NCI-H2107 treated with DMSO at 0.1 percent for 48 hours (cell line): ENCODE measurements around the gene TXNDC15.
"Not testable (repeated sequence)": the region's sequence is repeated elsewhere in the genome, so short reads cannot be mapped to it uniquely, and the experiment has no call there.

Experiments
- DNase-seq: peaks from one replicate; lab custom pipeline; 2025; ENCODE audit not compliant: unreplicated experiment; lab: John Stamatoyannopoulos, UW

TXNDC15 gene, protein sequence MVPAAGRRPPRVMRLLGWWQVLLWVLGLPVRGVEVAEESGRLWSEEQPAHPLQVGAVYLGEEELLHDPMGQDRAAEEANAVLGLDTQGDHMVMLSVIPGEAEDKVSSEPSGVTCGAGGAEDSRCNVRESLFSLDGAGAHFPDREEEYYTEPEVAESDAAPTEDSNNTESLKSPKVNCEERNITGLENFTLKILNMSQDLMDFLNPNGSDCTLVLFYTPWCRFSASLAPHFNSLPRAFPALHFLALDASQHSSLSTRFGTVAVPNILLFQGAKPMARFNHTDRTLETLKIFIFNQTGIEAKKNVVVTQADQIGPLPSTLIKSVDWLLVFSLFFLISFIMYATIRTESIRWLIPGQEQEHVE

DNA sequence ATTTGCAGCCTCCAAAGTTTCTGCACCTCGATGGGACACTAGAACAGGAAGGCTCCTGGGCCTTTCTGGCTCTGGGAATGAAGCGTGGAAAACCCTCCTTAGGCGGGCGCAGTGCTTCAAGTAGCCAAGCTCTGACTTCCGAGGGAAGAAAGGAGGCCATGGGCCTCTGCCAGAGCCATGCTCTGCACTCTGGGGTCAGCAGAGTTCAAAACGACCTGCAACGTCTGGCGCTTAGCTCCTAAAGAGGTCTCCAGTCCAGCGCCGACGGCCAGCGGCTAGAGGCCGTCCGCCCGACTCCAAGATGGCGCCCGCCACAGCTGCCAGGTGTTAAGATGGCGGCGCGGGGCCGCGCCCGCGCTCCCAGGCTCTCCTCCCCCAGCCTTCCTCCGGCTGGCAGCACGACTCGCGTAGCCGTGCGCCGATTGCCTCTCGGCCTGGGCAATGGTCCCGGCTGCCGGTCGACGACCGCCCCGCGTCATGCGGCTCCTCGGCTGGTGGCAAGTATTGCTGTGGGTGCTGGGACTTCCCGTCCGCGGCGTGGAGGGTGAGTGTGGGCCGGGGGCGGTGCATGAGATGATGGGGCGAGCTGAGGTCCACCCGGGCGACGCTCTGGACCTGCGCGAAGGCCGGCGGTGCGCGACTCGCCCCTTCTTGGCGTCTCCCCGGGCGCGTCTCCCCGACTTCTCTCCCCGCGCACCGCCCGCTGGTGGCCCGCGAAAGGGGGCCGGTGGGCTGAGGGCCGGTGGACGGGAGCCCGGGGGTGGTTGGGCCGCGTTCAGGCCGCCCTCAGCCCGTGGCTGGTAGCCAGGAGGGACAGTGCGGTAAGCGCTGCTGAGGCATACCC is at the start of gene TXNDC15:
Gene TXNDC15, plus strand, starts transcription at position 385 of the 844 bp plus-strand sequence. Its CDS starts 57 bp downstream, at position 442.
- DNase-seq: peak; percentile 55

DNA sequence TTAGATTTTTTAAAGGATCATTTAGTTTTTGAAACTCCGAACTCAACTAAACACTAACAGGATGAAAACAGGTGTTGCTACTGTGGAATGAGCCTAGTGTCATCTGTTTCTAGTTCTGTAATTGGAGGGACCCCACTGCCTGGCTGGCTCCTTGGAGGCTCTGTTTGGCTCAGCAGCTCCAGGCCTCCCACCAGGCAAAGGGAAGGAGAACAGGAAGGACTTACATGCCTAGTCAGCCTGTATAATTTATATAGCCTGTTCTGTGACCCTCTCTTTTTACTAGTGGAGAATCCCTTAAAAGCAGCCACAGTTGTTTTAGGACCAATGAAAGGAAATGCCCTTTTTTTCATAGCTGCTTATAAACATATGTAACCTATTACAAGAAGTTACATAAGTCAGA is 49.5 kb upstream of the TXNDC15 start:
- no peak for DNase-seq

DNA sequence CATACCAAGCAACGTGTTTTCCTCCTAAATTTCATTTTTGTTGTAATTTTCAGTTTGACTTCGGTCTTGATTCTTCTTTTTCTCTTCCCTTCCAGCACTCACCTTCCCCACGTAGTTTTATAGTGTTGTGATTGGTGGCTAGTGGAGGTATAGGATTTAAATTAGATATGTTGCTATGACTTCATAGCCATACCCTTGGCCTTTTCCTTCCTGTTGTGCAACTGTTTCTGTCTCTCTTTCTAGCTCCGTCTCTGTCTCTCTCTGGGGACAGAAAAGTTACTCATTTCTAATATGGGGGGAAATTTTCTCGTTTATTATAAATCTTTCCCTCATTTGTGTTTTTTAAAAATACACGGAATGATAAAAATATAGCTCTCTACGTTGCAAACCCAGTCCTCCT is 49.0 kb upstream of the TXNDC15 start:
- no peak for DNase-seq

DNA sequence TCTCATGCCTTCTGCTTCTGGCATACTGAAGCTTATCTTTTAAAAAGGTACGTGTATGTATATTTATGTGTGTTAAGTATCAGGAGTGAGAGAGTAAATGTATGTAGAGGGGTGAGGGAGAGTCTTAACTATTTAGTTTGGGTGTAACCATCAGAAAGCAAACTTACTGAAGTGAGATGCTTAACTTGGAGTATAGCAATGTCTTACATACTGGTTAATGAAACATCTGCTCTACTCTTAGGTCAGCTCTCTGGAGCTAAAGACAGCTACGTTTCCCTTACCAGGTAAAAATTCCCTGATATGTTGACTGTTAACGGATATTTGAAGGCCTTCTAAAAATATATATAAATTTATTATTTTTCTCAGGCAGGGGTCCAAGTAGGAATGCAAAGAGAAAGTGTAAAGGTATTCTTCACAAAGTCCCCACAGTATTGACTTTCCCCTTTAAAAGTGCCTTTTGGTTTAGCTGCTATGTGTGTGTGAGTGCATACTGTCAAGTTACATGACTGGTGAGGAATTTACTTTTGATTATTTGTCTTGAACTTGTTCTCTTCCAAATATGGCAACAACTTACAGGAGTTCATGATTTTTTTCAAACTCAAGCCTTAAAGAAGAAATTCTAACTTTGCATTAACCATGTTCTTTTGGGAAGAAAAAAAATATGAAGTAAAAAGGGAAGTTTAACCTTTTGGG is 40.7 kb upstream of the TXNDC15 start:
- DNase-seq: no peak

DNA sequence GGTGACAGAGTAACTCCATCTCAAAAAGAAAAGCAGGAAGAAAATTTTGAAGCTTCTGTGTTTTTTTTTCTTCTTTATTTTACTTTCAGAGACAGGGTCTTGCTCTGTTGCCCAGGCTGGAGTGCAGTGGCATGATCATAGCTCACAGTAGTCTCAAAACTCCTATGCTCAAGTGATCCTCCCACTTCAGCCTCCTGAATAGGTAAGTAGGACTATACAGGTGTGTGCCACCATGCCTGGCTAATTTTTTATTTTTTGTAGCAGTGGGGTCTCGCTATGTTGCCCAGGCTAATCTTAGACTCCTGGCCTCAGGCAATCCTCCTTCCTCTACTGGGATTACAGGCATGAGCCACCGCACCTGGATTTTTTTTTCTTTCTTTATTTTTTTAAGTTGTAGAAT is 38.5 kb upstream of the TXNDC15 start:
- DNase-seq: no peak

DNA sequence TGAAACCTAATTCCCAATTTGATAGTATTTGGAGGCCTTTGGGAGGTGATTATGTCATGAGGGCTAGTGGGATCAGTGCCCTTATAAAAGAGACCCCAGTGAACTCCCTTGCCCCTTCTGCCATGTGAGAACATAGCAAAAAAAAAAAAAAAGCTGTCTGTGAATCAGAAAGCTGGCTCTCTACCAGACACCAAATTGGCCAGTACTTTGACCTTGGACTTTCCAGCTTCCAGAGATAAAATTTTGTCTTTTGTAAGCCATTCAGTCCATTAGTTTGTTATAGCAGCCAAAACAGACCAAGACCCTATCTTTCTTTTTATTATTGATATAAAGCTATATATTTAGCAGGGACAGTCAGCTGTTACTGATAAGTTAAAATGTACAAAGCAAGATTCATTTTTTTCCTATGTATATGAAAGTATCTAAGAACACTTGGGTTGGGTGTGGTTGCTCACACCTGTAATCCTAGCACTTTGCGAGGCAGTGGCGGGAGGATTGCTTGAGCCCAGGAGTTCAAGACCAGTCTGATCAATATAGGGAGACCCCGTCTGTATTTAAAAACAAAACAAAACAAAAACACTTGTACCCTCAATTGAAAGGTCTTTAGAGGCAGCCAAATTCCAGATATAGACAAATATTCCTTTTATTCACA is 36.5 kb upstream of the TXNDC15 start:
- no peak for DNase-seq

DNA sequence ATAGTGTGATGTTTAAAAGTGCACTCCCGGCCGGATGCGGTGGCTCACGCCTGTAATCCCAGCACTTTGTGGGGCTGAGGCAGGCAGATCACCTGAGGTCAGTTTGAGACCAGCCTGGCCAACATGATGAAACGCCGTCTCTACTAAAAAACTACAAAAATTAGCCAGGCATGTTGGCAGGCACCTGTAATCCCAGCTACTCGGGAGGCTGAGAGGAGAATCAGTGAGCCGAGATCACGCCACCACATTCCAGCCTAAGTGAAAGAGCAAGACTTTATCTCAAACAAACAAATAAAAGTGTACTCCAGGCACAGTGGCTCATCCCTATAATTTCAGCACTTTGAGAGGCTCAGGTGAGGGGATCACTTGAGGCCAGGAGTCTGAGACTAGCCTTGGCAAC is 35.8 kb upstream of the TXNDC15 start:
- not testable (repeated sequence) for DNase-seq

DNA sequence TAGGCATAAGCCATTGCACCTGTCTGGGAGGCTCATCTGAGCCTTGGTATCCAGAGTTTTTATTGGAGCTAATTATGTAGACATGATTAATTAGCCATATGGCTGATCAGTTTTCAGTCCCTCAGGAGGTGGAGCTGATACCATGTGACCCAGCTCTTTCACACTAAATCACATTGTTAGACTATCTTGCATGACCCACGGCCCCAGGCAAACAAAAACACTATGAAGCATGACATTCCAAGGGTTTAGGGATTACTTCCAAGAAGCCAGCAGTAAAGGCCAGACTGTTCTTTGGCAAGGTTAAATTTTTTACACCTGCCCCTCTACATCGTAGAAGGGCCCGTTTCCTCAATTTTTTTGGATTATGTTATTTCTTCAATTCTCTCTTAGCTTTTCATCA is 33.4 kb upstream of the TXNDC15 start:
- no peak for DNase-seq

DNA sequence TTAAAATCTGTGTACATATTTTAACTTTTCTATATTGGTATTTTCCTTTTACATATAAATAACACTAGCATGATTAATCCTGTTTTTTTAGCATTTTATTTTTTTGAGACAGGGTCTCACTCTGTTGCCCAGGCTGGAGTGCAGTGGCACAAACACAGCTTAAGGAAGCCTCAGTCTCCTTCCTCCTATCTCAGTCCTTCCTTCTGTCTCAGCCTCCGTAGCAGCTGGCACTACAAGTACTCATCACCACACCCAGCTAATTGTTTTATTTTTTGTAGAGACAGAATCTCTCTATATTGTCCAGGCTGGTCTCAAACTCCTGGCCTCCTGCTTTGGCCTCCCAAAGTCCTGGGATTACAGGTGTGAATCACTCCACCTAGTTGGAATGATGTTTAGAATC is 29.9 kb upstream of the TXNDC15 start:
- DNase-seq: no peak

DNA sequence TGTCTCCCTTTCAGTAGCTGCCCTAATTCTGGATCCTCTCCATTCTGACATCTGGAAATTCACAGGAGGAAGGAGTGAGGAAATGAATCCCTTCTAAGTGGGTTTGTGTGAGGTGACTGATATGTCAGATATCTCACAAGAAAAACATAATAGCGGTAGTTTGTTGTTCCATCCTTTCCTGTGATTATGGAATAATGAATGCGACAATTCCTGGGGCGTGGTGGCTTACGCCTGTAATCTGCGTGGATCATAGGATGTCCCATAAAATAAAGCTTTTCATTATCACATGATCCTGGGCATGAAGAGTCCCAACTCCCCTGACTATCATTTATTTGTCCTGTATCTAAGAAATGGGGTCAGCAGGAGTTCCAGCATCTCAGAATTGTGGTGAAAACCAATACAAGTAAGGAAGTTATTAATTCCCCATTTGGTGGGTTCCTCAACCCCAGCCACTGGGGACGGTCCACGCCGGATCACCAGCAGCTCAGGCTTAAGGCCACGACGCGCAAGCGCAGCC is 28.8 kb upstream of the TXNDC15 start:
- no peak for DNase-seq

DNA sequence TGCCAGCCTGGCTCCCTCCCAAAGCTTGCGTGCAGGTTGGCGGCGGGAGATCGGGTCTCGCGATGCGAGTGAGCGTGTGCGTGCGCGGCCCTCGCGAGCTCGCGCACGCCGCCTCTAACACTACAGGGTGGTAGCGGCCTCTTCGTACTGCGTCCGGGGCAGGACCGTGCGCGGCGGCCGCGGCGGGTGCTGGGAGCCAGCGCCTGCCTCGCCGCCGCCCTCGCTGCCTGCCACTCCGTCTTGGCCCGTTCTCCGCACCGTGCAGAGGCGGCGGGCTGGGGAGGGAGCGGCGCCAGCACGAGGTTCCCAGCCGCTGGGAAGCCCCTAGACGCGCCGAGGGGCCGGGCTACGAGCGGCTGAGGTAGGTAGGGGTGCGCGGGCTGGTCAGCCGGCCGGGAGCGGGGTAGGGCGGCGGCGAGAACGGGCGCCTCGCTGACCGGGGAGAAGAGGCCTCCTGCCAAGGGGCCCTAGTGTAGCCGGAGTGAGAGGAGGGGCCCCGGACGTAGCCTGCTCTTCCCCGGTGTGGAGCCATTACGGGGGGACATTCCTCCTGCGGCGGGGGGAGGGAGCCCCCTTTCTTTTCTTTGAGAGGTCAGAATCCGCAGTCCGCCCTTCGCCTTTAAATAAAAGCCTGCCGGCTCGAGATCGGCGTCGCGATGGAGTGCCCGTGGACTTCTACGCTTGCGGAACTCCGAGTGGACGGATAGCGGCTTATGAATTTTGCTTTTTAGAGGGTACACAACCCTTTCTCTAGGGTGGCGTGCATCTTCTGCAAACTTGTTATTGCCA is 28.1 kb upstream of the TXNDC15 start, which contains the start of gene C5orf24:
Gene C5orf24, plus strand, starts transcription at position 117 of the 789 bp plus-strand sequence. CDS start 8,933 bp downstream, outside the sequence.
- peak; percentile 71 for DNase-seq

DNA sequence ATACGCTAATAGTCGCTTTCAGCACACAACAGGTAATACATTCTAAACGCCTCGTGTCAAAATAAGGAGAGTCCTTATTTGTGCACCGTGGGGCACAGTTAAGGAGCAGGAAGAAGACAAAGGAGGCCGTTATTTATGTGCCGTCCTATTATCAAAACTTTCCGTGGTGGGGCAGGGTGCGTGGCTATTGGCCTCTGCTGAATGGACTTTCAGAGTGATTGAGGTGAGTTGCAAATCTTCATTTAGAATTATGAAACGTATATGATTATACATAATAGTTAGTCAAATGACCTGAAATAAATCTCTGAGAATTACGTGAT is 27.6 kb upstream of the TXNDC15 start:
- no peak for DNase-seq

DNA sequence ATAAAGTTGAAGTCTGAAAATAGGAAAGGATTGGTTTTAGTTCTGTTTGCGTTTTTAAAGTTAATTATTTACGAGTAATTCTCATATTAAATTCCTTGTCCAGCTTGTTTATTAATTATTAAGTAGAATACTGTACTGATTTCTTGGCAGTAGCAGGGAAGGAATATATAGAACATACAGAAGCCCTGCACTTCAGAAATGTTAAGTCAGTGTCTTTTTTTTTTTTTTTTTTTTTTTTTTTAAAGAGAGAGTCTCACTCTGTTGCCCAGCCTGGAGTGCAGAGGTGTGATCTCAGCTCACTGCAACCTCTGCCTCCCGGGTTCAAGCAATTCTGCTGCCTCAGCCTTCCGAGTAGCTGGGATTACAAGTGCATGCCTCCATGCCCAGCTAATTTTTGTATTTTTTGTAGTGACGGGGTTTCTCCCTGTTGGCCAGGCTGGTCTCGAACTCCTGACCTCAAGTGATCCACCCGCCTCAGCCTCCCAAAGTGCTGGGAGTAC is 24.7 kb upstream of the TXNDC15 start:
- not testable (repeated sequence) for DNase-seq

DNA sequence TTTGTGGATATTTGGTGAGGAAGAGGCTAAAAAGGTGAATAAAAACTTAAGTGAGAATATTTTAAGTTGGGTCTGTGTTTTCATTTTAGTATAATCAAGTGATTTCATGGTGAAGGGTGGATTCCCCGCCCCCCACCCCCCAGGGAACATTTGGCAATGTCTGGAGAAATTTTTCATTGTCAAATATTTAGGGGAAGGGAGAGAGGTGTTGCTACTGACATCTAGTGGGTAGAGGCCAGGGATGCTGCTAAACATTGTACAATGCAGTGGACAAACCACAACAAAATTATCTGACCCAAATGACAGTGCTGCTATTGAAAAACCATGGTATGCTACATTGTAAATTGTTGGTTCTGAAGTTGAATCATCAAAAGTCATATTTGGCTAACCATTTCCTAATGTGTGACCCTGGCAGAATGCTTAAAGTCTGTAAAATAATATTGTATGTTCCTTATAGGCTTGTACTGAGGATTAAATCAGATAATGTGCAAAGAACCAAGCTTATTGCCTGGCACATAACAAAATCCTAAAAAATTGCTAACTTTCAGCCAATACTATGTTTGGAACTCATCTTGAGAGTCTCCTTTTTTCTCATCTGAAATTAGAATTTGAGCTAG is 22.8 kb upstream of the TXNDC15 start:
- no peak for DNase-seq

DNA sequence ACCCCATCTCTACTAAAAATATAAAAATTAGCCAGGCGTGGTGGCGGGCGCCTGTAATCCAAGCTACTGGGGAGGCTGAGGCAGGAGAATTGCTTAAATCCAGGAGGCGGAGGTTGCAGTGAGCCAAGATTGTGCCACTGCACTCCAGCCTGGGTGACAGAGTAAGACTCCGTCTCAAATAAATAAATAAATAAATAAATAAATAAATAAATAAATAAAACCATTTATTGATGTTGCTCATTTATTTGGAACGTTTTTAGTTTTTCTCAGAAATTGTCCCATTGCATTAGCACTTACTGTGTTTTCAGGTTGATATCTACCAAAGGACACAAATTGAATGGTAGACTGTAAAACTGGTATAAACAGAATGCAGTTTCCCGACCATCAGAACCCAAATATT is 17.7 kb upstream of the TXNDC15 start:
- not testable (repeated sequence) for DNase-seq

DNA sequence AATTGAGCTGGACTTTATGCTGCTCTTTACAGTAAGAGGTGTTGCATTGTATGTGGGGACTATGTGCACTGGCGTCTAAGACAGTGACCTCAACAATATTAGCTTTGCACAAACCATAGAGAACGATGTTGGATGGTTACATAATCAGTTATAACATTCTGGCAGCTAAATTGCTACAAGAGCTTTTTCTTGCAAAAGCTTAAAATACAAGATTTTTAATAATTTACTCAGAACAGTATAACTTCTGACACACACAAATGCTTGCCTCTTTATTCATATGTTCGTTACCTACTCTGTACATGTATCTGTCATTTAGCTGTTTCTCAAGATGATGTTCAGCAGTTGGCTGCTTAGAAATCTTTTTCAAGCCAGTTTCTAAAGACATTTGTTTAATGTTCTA is 16.8 kb upstream of the TXNDC15 start:
- no peak for DNase-seq

DNA sequence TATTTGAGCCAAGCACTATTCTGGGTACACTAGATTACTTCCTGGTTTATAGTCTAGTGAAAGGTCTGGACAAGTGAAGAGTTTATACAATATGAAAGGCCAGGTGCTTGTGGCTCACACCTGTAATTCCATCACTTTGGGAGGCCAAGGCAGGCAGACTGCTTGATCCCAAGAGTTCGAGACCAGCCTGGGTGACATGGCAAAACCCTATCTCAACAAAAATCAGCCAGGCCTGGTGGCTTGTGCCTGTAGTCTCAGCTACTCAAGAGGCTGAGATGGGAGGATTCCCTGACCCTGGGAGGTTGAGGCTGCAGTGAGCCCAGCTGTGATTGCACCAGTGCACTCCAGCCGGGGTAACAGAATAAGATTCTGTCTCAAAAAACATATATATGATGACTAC is 9.5 kb upstream of the TXNDC15 start:
- DNase-seq: no peak

DNA sequence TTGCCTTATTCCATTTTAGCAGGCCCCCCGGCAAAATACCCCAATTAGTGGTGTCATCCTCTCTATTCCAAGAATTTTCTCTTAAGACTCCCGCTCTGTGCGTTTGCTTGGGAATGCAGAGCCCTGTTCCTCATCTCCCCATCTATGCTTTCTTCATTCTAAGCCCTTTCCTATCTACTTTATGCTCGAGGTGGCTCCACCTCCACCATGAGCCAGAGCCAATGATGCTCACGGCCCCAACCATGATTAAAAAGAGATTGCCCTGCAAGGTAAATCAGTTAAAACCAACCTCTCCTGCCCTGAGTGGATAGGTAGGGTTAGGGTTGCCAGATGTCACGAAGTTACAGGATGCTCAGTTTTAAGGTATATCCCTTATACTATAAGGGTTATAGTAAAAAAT is 677 bp upstream of the TXNDC15 start:
- no peak for DNase-seq

DNA sequence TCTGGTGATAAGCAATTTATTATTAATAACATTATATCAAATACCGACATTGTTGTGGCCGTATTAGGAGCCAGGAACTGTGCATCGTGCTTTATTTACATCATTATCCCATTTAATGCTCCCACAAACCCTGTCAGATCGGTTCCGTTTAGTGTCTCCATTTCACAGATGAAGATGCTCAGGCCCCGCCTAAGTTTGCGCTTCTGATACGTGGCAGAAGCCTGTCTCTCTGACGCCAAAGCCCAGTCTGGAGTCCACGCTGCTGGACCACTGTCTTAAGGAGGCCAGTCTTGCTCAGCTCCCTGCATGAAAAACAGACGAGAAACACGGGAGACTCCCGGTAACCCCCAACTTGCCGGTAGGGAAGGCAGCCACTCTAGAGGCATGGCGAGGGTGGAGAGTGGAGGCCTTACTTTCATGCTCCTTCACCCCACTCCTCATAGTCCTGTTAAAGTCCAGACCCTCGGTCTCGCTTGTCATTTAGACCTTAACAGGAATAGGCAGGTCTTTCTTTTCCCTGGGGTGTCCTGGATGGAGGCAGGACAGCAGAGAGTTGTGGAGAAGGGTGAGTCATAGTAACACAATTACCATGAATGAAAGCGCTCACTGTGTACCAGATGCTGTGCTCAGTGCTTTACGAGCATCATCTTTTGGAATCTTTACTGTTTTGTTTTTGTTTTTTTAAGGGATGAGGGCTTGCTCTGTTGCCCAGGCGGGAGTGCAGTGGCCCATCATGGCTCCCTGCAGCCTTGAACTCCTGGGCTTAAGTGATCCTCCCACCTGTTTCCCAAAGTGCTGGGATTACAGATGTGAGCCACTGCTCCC is 872 bp downstream of the TXNDC15 start:
- DNase-seq: no peak
